CD4-positive, alpha-beta T cell treated with Interleukin-21 for 1 hour (primary cell): ENCODE measurements around the gene MEI4.
"Not testable (repeated sequence)": the region's sequence is repeated elsewhere in the genome, so short reads cannot be mapped to it uniquely, and the experiment has no call there.

Experiments
- DNase-seq: peaks from one replicate; pipeline ENCODE4 v3.0.0-alpha.2; 2020

The MEI4 gene

GRCh38 chr6:77652739-77653138 lies at the start of gene MEI4:
Gene MEI4 (plus strand): TSS chr6:77653039. CDS start chr6:77690672, 37,633 bp downstream.
- DNase-seq, result no peak

GRCh38 chr6:77604476-77604875 lies 48.4 kb upstream of the MEI4 start:
- DNase-seq, result no peak

GRCh38 chr6:77607004-77607403 lies 45.8 kb upstream of the MEI4 start:
- DNase-seq, result no peak

- no peak for DNase-seq
These were observed 43.7 kb upstream of the MEI4 start for GRCh38 chr6:77609106-77609505.

GRCh38 chr6:77619114-77619513 lies 33.7 kb upstream of the MEI4 start:
- DNase-seq, result no peak

GRCh38 chr6:77620278-77620882 lies 32.5 kb upstream of the MEI4 start:
- no peak for DNase-seq

GRCh38 chr6:77624515-77624914 lies 28.3 kb upstream of the MEI4 start:
- no peak for DNase-seq

GRCh38 chr6:77626426-77626825 lies 26.4 kb upstream of the MEI4 start:
- no peak for DNase-seq

- no peak for DNase-seq
These were observed 22.8 kb upstream of the MEI4 start for GRCh38 chr6:77630014-77630413.

GRCh38 chr6:77633471-77633870 lies 19.4 kb upstream of the MEI4 start:
- no peak for DNase-seq

- DNase-seq, result no peak
These were observed 18.7 kb upstream of the MEI4 start for GRCh38 chr6:77633993-77634715.

- DNase-seq, result no peak
These were observed 14.6 kb upstream of the MEI4 start for GRCh38 chr6:77638129-77638830.

- no peak for DNase-seq
These were observed 8.6 kb upstream of the MEI4 start for GRCh38 chr6:77644102-77644705.

- DNase-seq, result peak; percentile 19
These were observed 2.7 kb upstream of the MEI4 start for GRCh38 chr6:77650098-77650663.

GRCh38 chr6:77653816-77654215 lies 977 bp downstream of the MEI4 start:
- DNase-seq, result no peak

- not testable (repeated sequence) for DNase-seq
These were observed 2.2 kb downstream of the MEI4 start for GRCh38 chr6:77655035-77655434.

GRCh38 chr6:77656999-77657764 lies 4.3 kb downstream of the MEI4 start:
- no peak for DNase-seq

- no peak for DNase-seq
These were observed 13.5 kb downstream of the MEI4 start for GRCh38 chr6:77666340-77666739.

- no peak for DNase-seq
These were observed 14.0 kb downstream of the MEI4 start for GRCh38 chr6:77666846-77667245.

GRCh38 chr6:77669913-77670312 lies 17.1 kb downstream of the MEI4 start:
- no peak for DNase-seq

- DNase-seq, result no peak
These were observed 21.4 kb downstream of the MEI4 start for GRCh38 chr6:77674211-77674610.

GRCh38 chr6:77678048-77678447 lies 25.2 kb downstream of the MEI4 start:
- DNase-seq, result no peak

- no peak for DNase-seq
These were observed 30.7 kb downstream of the MEI4 start for GRCh38 chr6:77683515-77683914.
